HL-60 (cell line): ENCODE data around the gene DIRAS2.

Experiments
- DNase-seq, 2 experiments: peaks; one replicate each; pipeline ENCODE4 v3.0.0-alpha.2; 2010 to 2020; ENCODE audit warnings: low read depth in 1 of 2, low spot score in 1 of 2
- H3K27ac ChIP-seq: fragments of 250-450 bp; sonication (Bioruptor Pico); replicated peaks from 2 replicates; pipeline ENCODE4 v1.5.1; 2020; ENCODE audit warnings: mild to moderate bottlenecking, moderate library complexity
- H3K27me3 ChIP-seq: fragments of 250-450 bp; sonication (Bioruptor Pico); 2 replicates; pipeline ENCODE4 v1.5.1; 2021; ENCODE audit warnings: mild to moderate bottlenecking, moderate library complexity; ENCODE audit not compliant: insufficient read depth, poor library complexity, severe bottlenecking
- H3K4me3 ChIP-seq: replicated peaks from 2 replicates; pipeline ENCODE4 v1.5.1; 2011; ENCODE audit warnings: mild to moderate bottlenecking, control low read depth, low read length; ENCODE audit not compliant: insufficient read depth
- GABPA ChIP-seq: IDR thresholded peaks from 2 replicates; pipeline ENCODE4 v1.6.1; 2012; ENCODE audit warnings: low read depth
- POLR2AphosphoS5 ChIP-seq: IDR thresholded peaks from 2 replicates; pipeline ENCODE4 v1.6.1; 2012; ENCODE audit warnings: low read depth
- SPI1 ChIP-seq: IDR thresholded peaks from 2 replicates; pipeline ENCODE4 v1.6.1; 2012; ENCODE audit warnings: low read depth, mild to moderate bottlenecking, borderline replicate concordance
- TF ChIP-seq, protein P1 (sequence below): IDR thresholded peaks from 2 replicates; pipeline ENCODE4 v1.6.1; 2012; ENCODE audit warnings: low read depth; ENCODE audit not compliant: insufficient replicate concordance
- TF ChIP-seq, protein P2 (sequence below): IDR thresholded peaks from one replicate; pipeline ENCODE4 v1.5.1; 2011; ENCODE audit warnings: low read length, control low read depth, inconsistent platforms; ENCODE audit not compliant: insufficient read depth

The DIRAS2 gene

GRCh38 chr9:90631964-90632363, 10.7 kb downstream of the DIRAS2 start:
- TF ChIP-seq SPI1 (no peak), GABPA (no peak), POLR2AphosphoS5 (no peak)
- TF ChIP-seq, protein P1, sequence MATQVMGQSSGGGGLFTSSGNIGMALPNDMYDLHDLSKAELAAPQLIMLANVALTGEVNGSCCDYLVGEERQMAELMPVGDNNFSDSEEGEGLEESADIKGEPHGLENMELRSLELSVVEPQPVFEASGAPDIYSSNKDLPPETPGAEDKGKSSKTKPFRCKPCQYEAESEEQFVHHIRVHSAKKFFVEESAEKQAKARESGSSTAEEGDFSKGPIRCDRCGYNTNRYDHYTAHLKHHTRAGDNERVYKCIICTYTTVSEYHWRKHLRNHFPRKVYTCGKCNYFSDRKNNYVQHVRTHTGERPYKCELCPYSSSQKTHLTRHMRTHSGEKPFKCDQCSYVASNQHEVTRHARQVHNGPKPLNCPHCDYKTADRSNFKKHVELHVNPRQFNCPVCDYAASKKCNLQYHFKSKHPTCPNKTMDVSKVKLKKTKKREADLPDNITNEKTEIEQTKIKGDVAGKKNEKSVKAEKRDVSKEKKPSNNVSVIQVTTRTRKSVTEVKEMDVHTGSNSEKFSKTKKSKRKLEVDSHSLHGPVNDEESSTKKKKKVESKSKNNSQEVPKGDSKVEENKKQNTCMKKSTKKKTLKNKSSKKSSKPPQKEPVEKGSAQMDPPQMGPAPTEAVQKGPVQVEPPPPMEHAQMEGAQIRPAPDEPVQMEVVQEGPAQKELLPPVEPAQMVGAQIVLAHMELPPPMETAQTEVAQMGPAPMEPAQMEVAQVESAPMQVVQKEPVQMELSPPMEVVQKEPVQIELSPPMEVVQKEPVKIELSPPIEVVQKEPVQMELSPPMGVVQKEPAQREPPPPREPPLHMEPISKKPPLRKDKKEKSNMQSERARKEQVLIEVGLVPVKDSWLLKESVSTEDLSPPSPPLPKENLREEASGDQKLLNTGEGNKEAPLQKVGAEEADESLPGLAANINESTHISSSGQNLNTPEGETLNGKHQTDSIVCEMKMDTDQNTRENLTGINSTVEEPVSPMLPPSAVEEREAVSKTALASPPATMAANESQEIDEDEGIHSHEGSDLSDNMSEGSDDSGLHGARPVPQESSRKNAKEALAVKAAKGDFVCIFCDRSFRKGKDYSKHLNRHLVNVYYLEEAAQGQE = no peak
- TF ChIP-seq, protein P2, sequence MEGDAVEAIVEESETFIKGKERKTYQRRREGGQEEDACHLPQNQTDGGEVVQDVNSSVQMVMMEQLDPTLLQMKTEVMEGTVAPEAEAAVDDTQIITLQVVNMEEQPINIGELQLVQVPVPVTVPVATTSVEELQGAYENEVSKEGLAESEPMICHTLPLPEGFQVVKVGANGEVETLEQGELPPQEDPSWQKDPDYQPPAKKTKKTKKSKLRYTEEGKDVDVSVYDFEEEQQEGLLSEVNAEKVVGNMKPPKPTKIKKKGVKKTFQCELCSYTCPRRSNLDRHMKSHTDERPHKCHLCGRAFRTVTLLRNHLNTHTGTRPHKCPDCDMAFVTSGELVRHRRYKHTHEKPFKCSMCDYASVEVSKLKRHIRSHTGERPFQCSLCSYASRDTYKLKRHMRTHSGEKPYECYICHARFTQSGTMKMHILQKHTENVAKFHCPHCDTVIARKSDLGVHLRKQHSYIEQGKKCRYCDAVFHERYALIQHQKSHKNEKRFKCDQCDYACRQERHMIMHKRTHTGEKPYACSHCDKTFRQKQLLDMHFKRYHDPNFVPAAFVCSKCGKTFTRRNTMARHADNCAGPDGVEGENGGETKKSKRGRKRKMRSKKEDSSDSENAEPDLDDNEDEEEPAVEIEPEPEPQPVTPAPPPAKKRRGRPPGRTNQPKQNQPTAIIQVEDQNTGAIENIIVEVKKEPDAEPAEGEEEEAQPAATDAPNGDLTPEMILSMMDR = no peak
- DNase-seq = no peak
- no peak overlapping the region for H3K4me3 ChIP-seq
- no peaks in the 10 kb centered on the region for H3K27me3 ChIP-seq
- H3K27ac ChIP-seq = no peak overlapping the region

- TF ChIP-seq, protein P1 = no peak
- TF ChIP-seq POLR2AphosphoS5 (no peak), SPI1 (no peak), GABPA (no peak)
- TF ChIP-seq, protein P2 = no peak
- no peak overlapping the region for H3K4me3 ChIP-seq
- no peak for DNase-seq
- no peaks in the 10 kb centered on the region for H3K27me3 ChIP-seq
- H3K27ac ChIP-seq = no peak overlapping the region
These were observed 12.6 kb downstream of the DIRAS2 start for GRCh38 chr9:90629991-90630390.

DNA sequence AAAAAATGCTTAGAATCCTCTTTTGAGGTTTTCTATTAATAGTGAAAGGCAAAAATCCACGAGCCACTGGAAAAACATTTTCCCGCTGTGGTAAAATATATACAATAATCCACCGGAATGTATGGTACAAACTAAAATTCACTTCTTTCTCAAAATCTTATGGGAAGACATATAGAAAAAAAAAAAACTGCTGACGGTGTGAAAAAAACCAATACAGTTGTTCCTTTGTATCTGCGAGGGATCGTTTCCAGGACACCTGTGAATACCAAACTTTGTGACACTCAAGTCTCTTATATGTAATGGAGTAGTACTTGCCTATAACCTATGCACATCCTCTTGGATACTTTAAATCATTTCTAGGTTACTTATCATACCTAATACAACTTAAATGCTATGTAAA, 13.3 kb downstream of the DIRAS2 start:
- TF ChIP-seq, protein P2 = no peak
- no peak for DNase-seq
- Histone ChIP-seq H3K4me3 (no peak overlapping the region), H3K27ac (no peak overlapping the region), H3K27me3 (no peaks in the 10 kb centered on the region)

- Histone ChIP-seq H3K27me3 (peaks cover 13% of the 10 kb centered on the region), H3K27ac (no peak overlapping the region), H3K4me3 (no peak overlapping the region)
- TF ChIP-seq POLR2AphosphoS5 (no peak), GABPA (no peak), SPI1 (no peak)
- TF ChIP-seq, protein P1 = no peak
- TF ChIP-seq, protein P2 = no peak
- no peak for DNase-seq
These were observed 25.8 kb downstream of the DIRAS2 start for GRCh38 chr9:90616806-90617205.
